ENCODE measurements around the gene REEP6. TPM values are rescaled to one million over a fixed set of nuclear protein-coding genes. Genes with fewer than 3 reads are reported as not detected.

REEP6 gene
- total and polyA plus RNA-seq, 2 donors (not counting 3 experiments of a cell fraction or from before 2014, with no cell fraction given) = 1.3 to 1.5 TPM

DNA sequence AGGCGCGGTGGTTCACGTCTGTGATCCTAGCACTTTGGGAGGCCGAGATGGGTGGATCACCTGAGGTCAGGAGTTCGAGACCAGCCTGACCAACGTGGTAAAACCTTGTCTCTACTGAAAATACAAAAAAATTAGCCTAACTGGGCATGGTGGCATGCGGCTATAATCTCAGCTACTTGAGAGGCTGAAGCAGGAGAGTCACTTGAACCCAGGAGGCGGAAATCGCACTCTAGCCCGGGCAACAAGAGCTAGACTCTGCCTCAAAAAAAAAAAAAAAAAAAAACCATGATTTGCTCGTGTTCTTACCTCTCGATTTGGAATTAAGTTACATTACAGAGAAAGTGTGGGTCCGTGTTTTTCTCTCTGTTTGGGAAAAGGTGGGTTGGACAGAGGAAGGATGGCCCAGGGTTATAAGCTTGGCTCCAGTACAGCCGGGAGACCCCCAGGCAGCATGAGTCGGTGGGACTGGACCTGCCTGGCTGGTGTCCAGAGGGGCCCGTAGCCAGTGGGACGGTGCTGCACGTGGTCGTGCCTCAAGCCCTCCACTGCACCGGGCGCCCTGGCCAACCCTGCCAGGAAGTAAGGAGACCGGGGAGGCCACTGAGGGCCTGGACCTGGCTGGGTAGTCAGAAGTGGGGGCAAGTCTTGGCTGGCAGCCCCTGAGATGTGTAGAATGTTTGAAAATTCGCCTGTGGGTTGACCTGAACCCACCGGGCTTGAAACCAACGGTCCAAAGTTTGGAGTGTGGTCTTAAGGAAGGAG lies 49.1 kb upstream of the REEP6 start:
- Histone ChIP-seq H3K4me3 (replicated peaks in 1 of 3; ENCODE audit: insufficient read depth in 1 of 3, low read depth in 1 of 3, low read length in 3 of 3) (no peak overlapping the region), H4K20me1 (replicated peaks; ENCODE audit: control insufficient read depth, extremely low read depth, insufficient read depth, low read length) (no peaks in the 10 kb centered on the region), H3K4me1 (ENCODE audit: control insufficient read depth, extremely low read depth, insufficient read depth, low read length) (peaks cover 6% of the 10 kb centered on the region), H3K36me3 (ENCODE audit: control insufficient read depth in 2 of 2, extremely low read depth in 1 of 2, insufficient read depth in 2 of 2, low read length in 2 of 2) (peaks cover 7 to 21% of the 10 kb centered on the region in 2 experiments), H3K9me3 (replicated peaks; ENCODE audit: control insufficient read depth, insufficient read depth, low read length) (no peaks in the 10 kb centered on the region), H3K27me3 (ENCODE audit: control insufficient read depth in 2 of 2, insufficient read depth in 2 of 2, low read length in 2 of 2) (peaks cover under 1 to 9% of the 10 kb centered on the region in 2 experiments), H2AFZ (ENCODE audit: low read depth, low read length) (no peak overlapping the region), H3K79me2 (ENCODE audit: control insufficient read depth, insufficient read depth, low read length) (peaks cover 34% of the 10 kb centered on the region), H3K9ac (replicated peaks; ENCODE audit: extremely low read depth, insufficient read depth, low read length) (no peak overlapping the region), H3K9me1 (replicated peaks; ENCODE audit: control insufficient read depth, extremely low read depth, insufficient read depth, low read length) (no peaks in the 10 kb centered on the region), H3K4me2 (ENCODE audit: insufficient read depth, low read length) (no peak overlapping the region), H3K27ac (ENCODE audit: insufficient read depth, low read depth, low read length) (no peak overlapping the region)
- ChIA-PET CTCF (no interaction called here), POLR2A (interaction anchor here (0.6 to 0.7 kb wide), 2 partner anchors 30 to 49 kb away, joined by 3 to 4 read pairs; partner anchors contain the start of gene REEP6)
- FAIRE-seq (no peak), DNase-seq (ENCODE audit: low read depth, low spot score) (no peak)
- intact Hi-C loops (cut with micrococcal nuclease) = no loop called here
- dilution Hi-C loops (cut with MboI; ENCODE audit: extremely low pct_ligation_motif_present, low sequenced_read_pairs) = no loop called here
- TF ChIP-seq EZH2 (IDR thresholded peaks at IDR 0.05; ENCODE audit: borderline replicate concordance, low read depth, low read length, severe bottlenecking) = no peak
- no peak for TF ChIP-seq POLR2A (IDR thresholded peaks at IDR 0.05; ENCODE audit: low read depth, low read length)
- TF ChIP-seq, protein P1, sequence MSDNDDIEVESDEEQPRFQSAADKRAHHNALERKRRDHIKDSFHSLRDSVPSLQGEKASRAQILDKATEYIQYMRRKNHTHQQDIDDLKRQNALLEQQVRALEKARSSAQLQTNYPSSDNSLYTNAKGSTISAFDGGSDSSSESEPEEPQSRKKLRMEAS (IDR thresholded peaks at IDR 0.05; ENCODE audit: insufficient read depth, insufficient read length) = no peak
- no peak for TF ChIP-seq MYC (IDR thresholded peaks at IDR 0.05; ENCODE audit: low read depth, low read length)
- no peak for TF ChIP-seq FOS (IDR thresholded peaks at IDR 0.05; ENCODE audit: borderline replicate concordance, insufficient read depth, low read length)
- TF ChIP-seq JUN (IDR thresholded peaks at IDR 0.05; ENCODE audit: borderline replicate concordance, insufficient read depth, insufficient read length, low read depth) = no peak
- TF ChIP-seq, protein P2, sequence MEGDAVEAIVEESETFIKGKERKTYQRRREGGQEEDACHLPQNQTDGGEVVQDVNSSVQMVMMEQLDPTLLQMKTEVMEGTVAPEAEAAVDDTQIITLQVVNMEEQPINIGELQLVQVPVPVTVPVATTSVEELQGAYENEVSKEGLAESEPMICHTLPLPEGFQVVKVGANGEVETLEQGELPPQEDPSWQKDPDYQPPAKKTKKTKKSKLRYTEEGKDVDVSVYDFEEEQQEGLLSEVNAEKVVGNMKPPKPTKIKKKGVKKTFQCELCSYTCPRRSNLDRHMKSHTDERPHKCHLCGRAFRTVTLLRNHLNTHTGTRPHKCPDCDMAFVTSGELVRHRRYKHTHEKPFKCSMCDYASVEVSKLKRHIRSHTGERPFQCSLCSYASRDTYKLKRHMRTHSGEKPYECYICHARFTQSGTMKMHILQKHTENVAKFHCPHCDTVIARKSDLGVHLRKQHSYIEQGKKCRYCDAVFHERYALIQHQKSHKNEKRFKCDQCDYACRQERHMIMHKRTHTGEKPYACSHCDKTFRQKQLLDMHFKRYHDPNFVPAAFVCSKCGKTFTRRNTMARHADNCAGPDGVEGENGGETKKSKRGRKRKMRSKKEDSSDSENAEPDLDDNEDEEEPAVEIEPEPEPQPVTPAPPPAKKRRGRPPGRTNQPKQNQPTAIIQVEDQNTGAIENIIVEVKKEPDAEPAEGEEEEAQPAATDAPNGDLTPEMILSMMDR (IDR thresholded peaks at IDR 0.05; ENCODE audit: extremely low read depth in 1 of 2, insufficient read depth in 1 of 2, low read depth in 1 of 2, low read length in 2 of 2) = no peak
- TF ChIP-seq POLR2AphosphoS5 (IDR thresholded peaks at IDR 0.05; ENCODE audit: insufficient read depth, low read depth, low read length) = no peak
- TF ChIP-seq GATA2 (IDR thresholded peaks at IDR 0.05; ENCODE audit: insufficient read depth, insufficient read length, low read depth, low read length) = no peak
- BruUV-seq (replicated peaks) = no TSS peak
